Measurements from ENCODE around the gene ATP11A.
A peak's percentile ranks its signal among the peaks of the same experiment; 100 is the strongest.

ATP11A gene

GRCh38 chr13:112726016-112726767 is 36.4 kb downstream of the ATP11A start:
- DNase-seq = peak; percentile 30

GRCh38 chr13:112727581-112727980 is 37.7 kb downstream of the ATP11A start:
- peak; percentile 31 for DNase-seq

GRCh38 chr13:112728375-112729126 is 38.7 kb downstream of the ATP11A start:
- no peak for DNase-seq

GRCh38 chr13:112729408-112729807 is 39.6 kb downstream of the ATP11A start:
- DNase-seq = no peak

- no peak for DNase-seq
Measured at GRCh38 chr13:112730157-112730671, 40.4 kb downstream of the ATP11A start.

GRCh38 chr13:112731667-112732616 is 42.1 kb downstream of the ATP11A start:
- DNase-seq = no peak

- no peak for DNase-seq
Measured at GRCh38 chr13:112732679-112733078, 42.8 kb downstream of the ATP11A start.

GRCh38 chr13:112733112-112733511 is 43.3 kb downstream of the ATP11A start:
- DNase-seq = no peak

- no peak for DNase-seq
Measured at GRCh38 chr13:112733661-112734379, 44.0 kb downstream of the ATP11A start.

- no peak for DNase-seq
Measured at GRCh38 chr13:112734696-112735547, 45.1 kb downstream of the ATP11A start.

- no peak for DNase-seq
Measured at GRCh38 chr13:112735791-112736190, 46.0 kb downstream of the ATP11A start.

- no peak for DNase-seq
Measured at GRCh38 chr13:112737294-112737693, 47.5 kb downstream of the ATP11A start.

GRCh38 chr13:112738606-112739005 is 48.8 kb downstream of the ATP11A start:
- no peak for DNase-seq

- no peak for DNase-seq
Measured at GRCh38 chr13:112740502-112741131, 50.8 kb downstream of the ATP11A start.

GRCh38 chr13:112741185-112741755 is 51.4 kb downstream of the ATP11A start:
- no peak for DNase-seq

GRCh38 chr13:112741835-112742570 is 52.2 kb downstream of the ATP11A start:
- DNase-seq = no peak

- DNase-seq = no peak
Measured at GRCh38 chr13:112742583-112742982, 52.7 kb downstream of the ATP11A start.

GRCh38 chr13:112743451-112744167 is 53.8 kb downstream of the ATP11A start:
- no peak for DNase-seq
